Stomach (tissue), 9 donors: Measurements from ENCODE around the gene PIK3R6. TPM values are rescaled to one million over a fixed set of nuclear protein-coding genes. Genes with fewer than 3 reads are reported as not detected.

Experiments
- DNase-seq, 2 donors: peaks; one replicate each; pipeline versions ENCODE4 v3.0.0 to v3.0.0-alpha.2; 2013 to 2019
- H3K27ac ChIP-seq, 5 donors: fragments of 200-600 bp in 4 of 5; sonication (generic) in 4 of 5; one replicate each; pipeline ENCODE4 v1.5.1; 2013 to 2019; ENCODE audit warnings: mild to moderate bottlenecking in 1 of 5, moderate library complexity in 1 of 5
- H3K27me3 ChIP-seq, 3 donors: fragments of 200-600 bp; sonication (generic); one replicate each; pipeline ENCODE4 v1.5.1; 2017 to 2019; ENCODE audit warnings: mixed run types in 1 of 3
- H3K36me3 ChIP-seq, 4 donors: fragments of 200-600 bp; sonication (generic); 1 replicate in 3 of 4; 2 replicates in 1 of 4; pipeline ENCODE4 v1.5.1; 2016 to 2019
- H3K4me1 ChIP-seq, 4 donors: fragments of 200-600 bp; sonication (generic); one replicate each; pipeline ENCODE4 v1.5.1; 2016 to 2019
- H3K4me3 ChIP-seq, 4 donors: fragments of 200-600 bp; sonication (generic) in 3 of 4; one replicate each; pipeline ENCODE4 v1.5.1; 2016 to 2019; ENCODE audit warnings: mild to moderate bottlenecking in 1 of 4
- H3K9me3 ChIP-seq, 4 donors: fragments of 200-600 bp; sonication (generic); one replicate each; pipeline ENCODE4 v1.5.1; 2016 to 2019
- EP300 ChIP-seq: sonication (generic); formaldehyde crosslinking; IDR thresholded peaks from one replicate; pipeline ENCODE4 v1.6.1; 2017; ENCODE audit warnings: antibody characterized with exemption
- POLR2A ChIP-seq, 4 donors: fragments of 450-650 bp; IDR thresholded peaks; one replicate each; pipeline ENCODE4 v1.6.1; 2016; ENCODE audit warnings: antibody characterized with exemption in 4 of 4, control low read depth in 2 of 4, mild to moderate bottlenecking in 1 of 4, moderate library complexity in 1 of 4
- POLR2AphosphoS5 ChIP-seq, 3 donors: sonication (generic); formaldehyde crosslinking; IDR thresholded peaks; one replicate each; pipeline ENCODE4 v1.6.1; 2016; ENCODE audit warnings: antibody characterized with exemption in 3 of 3
- WGBS, 5 donors: extraction: QIAGEN DNeasy Blood & Tissue Kit in 3 of 5; methylation state at CpG; one replicate each; pipeline versions ENCODE4 v1.1.5 to v1.1.7; 2013 to 2018; 5-methylcytosine and 5-hydroxymethylcytosine counted together
- intact Hi-C: fragments of 100-400 bp; cut with DNase I; formaldehyde crosslinking; loops from one replicate; pipeline ENCODE4 v1.15.1; 2023; ENCODE audit warnings: low total_unique reads
- polyA plus RNA-seq, 3 donors: library from polyadenylated mRNA; stranded (reverse); fragments of 200-250 nt; gene quantifications; one replicate each; pipeline ENCODE4 v1.2.3, GENCODE V29; 2013
- total RNA-seq, 5 donors: library from RNA; depleted of rRNA; stranded (reverse); fragments of >200 nt; gene quantifications; one replicate each; pipeline versions ENCODE4 v1.1.0 to v1.2.3, GENCODE V29; 2014 to 2016
- TF ChIP-seq, protein P1 (sequence below), 7 experiments: fragments of 450-650 bp in 4 of 7; fragments of 200-600 bp in 3 of 7; sonication (generic) in 3 of 7; IDR thresholded peaks; one replicate each; pipeline ENCODE4 v1.5.1; 2016 to 2019; ENCODE audit warnings: antibody characterized with exemption in 7 of 7, control low read depth in 2 of 7, mild to moderate bottlenecking in 1 of 7
- donor health status: healthy with polysubstance abuse.
- donor health status: Bipolar disorder and iron deficiency.
- donor health status: healthy.

Gene PIK3R6
- total and polyA plus RNA-seq, 8 donors, result under 0.01 to 4.3 (median 0.37) TPM; not detected in 1

DNA sequence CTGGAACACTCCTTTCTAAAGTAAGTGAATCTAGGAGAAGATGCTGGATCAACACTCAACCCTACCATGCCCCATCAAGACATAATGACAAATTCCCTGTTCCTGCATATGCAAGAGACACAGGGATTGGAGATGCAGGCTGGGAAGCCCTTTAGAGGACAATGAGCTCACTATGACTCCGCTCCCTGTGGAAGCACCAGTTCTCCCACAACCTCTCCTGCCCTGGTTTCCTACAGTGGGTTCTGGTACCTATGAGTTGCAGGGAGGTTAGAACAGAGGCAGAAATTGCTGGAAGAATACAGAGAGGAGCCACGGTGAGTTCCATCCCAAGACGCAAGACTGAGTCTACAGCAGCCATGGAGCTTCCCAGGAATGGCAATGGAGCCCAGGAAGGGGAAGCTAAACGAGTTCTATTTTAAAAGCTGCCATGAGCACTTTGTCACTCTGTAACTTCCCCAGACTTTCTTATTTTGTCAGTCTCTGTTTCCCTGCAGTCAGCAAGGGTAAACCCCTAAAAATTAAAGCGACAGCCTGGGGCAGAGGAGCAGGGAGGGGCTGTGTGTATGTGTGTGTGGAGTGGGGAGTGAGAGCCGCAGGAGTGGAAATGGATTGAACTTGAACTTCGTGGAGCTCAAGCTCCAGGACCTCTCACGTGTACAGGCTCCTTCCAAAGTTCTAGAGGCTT is 42.3 kb upstream of the PIK3R6 start:
- Histone ChIP-seq H3K4me1 (no peaks in the 10 kb centered on the region), H3K27me3 (peaks cover 0 to 39% (median 0%) of the 10 kb centered on the region in 3 donors), H3K4me3 (no peak overlapping the region), H3K36me3 (peaks cover 0 to 3% (median 0%) of the 10 kb centered on the region in 4 donors), H3K27ac (no peak overlapping the region), H3K9me3 (no peaks in the 10 kb centered on the region)
- DNase-seq, result no peak
- TF ChIP-seq POLR2AphosphoS5 (IDR thresholded peaks at IDR 0.05), result no peak
- no peak for TF ChIP-seq POLR2A (IDR thresholded peaks at IDR 0.05)
- TF ChIP-seq EP300, result no peak
- TF ChIP-seq, protein P1, sequence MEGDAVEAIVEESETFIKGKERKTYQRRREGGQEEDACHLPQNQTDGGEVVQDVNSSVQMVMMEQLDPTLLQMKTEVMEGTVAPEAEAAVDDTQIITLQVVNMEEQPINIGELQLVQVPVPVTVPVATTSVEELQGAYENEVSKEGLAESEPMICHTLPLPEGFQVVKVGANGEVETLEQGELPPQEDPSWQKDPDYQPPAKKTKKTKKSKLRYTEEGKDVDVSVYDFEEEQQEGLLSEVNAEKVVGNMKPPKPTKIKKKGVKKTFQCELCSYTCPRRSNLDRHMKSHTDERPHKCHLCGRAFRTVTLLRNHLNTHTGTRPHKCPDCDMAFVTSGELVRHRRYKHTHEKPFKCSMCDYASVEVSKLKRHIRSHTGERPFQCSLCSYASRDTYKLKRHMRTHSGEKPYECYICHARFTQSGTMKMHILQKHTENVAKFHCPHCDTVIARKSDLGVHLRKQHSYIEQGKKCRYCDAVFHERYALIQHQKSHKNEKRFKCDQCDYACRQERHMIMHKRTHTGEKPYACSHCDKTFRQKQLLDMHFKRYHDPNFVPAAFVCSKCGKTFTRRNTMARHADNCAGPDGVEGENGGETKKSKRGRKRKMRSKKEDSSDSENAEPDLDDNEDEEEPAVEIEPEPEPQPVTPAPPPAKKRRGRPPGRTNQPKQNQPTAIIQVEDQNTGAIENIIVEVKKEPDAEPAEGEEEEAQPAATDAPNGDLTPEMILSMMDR (IDR thresholded peaks at IDR 0.05), result no peak
- 70 to 77% (median 74%) methylated on average over 8 of the region's 8 CpGs for WGBS, 5 donors
- intact Hi-C loops, result no loop called here

DNA sequence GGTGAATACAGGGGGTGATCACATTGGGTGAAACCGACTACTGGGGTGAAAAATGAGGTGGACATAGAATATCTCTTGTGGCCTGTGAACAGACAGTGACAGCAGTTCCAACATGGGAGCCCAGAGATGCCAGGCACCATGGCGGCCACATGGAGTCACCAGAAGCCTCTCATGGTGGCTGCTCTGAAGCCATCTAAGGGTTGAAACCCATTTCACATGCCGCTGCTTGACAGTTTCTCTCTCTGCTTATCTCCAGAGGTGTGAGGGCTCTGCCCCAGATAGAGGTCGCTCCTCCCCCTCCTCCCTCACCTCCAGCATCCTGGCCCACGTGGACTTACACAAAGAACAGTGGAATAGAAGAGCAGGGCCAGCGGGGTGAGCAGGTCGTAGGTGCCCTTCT is 37.9 kb upstream of the PIK3R6 start:
- Histone ChIP-seq H3K4me1 (no peaks in the 10 kb centered on the region), H3K9me3 (no peaks in the 10 kb centered on the region), H3K27me3 (peaks cover 0 to 25% (median 0%) of the 10 kb centered on the region in 3 donors), H3K27ac (no peak overlapping the region), H3K36me3 (peaks cover 0 to 11% (median 0%) of the 10 kb centered on the region in 4 donors), H3K4me3 (no peak overlapping the region)
- TF ChIP-seq EP300 (no peak), POLR2AphosphoS5 (IDR thresholded peaks at IDR 0.05) (no peak), POLR2A (IDR thresholded peaks at IDR 0.05) (no peak)
- TF ChIP-seq, protein P1 (IDR thresholded peaks at IDR 0.05), result no peak
- intact Hi-C loops, result no loop called here
- no peak for DNase-seq
- WGBS, 5 donors, result 63 to 81% (median 68%) methylated on average over 6 to 7 of the region's 7 CpGs

DNA sequence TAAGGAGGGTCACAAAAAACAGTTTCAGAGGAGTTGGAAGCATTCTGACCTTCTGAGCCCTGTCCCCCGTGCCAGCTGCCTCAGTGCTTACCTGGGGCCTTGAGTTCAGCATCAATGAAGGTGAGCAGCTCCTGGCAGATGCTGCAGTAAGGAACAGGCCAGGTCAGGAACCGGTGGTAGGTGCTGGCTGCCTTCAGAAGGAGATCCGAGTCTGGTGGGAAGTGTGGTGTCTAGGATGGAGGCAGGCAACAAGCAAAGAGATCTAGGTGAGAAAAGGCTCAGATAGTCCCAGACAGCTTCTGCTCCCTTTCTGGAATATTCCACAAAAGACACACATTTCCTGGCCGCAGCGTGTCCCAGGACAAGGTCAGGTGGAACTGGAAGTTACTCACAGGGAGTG is 37.2 kb upstream of the PIK3R6 start:
- intact Hi-C loops, result no loop called here
- WGBS, 5 donors, result 74 to 91% (median 90%) methylated on average over 5 of the region's 5 CpGs
- DNase-seq, result no peak
- Histone ChIP-seq H3K27me3 (peaks cover 0 to 24% (median 0%) of the 10 kb centered on the region in 3 donors), H3K27ac (no peak overlapping the region), H3K9me3 (no peaks in the 10 kb centered on the region), H3K36me3 (peaks cover 0 to 11% (median 0%) of the 10 kb centered on the region in 4 donors), H3K4me1 (peaks cover 0 to 2% (median 0%) of the 10 kb centered on the region in 4 donors), H3K4me3 (no peak overlapping the region)
- no peak for TF ChIP-seq POLR2A (IDR thresholded peaks at IDR 0.05)
- no peak for TF ChIP-seq POLR2AphosphoS5 (IDR thresholded peaks at IDR 0.05)
- TF ChIP-seq EP300, result no peak
- TF ChIP-seq, protein P1 (IDR thresholded peaks at IDR 0.05), result no peak

DNA sequence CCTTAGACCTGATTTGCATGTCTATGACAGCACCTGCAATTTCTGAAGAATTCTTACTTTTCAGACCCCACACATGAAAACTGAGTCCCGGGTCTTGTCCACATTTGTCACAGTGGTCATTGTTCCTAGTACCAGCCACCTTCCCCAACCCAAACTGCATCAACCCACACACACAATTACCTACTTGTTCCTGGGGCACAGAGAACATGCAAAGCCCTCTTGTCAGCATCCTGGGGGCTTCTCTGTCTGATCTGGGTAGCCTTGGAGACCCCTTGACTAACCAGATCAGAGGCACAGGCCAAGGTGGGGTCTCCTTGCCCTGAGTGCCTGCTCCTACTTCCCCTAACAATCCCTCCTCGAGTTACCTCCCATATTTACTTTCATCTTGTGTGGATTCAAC is 36.7 kb upstream of the PIK3R6 start:
- no peaks in the 10 kb centered on the region for H3K9me3 ChIP-seq
- DNase-seq, result peak in 1 of 2 donors; percentile 9
- peaks cover 0 to 4% (median 0%) of the 10 kb centered on the region in 4 donors for H3K4me1 ChIP-seq
- H3K27ac ChIP-seq, result no peak overlapping the region
- peaks cover 0 to 11% (median 0%) of the 10 kb centered on the region in 4 donors for H3K36me3 ChIP-seq
- no peak overlapping the region for H3K4me3 ChIP-seq
- H3K27me3 ChIP-seq, result peaks cover 0 to 24% (median 0%) of the 10 kb centered on the region in 3 donors
- intact Hi-C loops, result no loop called here
- no peak for TF ChIP-seq EP300
- TF ChIP-seq POLR2AphosphoS5 (IDR thresholded peaks at IDR 0.05), result no peak
- TF ChIP-seq POLR2A (IDR thresholded peaks at IDR 0.05), result no peak
- TF ChIP-seq, protein P1 (IDR thresholded peaks at IDR 0.05), result no peak
- WGBS, 5 donors, result 54 to 77% (median 61%) methylated on average over 2 of the region's 2 CpGs
